CD4-positive, alpha-beta T cell treated with Interleukin-17A for 4 hours (primary cell): Measurements from ENCODE around the gene PSMB4.
"Not testable (repeated sequence)": the region's sequence is repeated elsewhere in the genome, so short reads cannot be mapped to it uniquely, and the experiment has no call there.

ENCODE experiments used
- DNase-seq: peaks from one replicate; pipeline ENCODE4 v3.0.0-alpha.2; 2020; ENCODE audit warnings: mixed read lengths

PSMB4 gene

DNA sequence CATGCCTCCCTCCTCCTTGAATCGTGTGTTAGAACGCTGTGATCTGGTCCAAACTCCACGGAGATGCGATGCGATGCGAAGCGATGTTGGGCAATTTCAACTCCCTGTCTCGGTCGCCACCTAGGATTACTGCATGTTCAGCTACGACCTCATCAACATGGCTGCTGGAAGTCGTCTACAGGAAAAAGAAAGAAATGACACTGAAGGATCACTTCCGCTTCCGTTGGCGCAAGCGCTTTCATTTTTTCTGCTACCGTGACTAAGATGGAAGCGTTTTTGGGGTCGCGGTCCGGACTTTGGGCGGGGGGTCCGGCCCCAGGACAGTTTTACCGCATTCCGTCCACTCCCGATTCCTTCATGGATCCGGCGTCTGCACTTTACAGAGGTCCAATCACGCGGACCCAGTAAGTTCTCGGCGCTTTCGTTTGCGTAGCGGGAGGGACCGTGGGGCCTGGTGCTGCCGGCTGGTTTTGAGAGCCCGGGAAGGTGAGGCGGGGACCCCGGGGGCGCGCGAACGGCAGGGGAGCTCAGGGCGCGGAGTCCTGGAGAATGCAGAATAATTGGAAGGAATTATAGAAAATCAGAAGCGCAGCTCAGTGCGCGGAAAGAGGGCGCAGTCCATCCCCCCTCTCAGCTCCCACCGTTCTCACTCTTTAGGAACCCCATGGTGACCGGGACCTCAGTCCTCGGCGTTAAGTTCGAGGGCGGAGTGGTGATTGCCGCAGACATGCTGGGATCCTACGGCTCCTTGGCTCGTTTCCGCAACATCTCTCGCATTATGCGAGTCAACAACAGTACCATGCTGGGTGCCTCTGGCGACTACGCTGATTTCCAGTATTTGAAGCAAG, at the start of gene PSMB4:
Gene PSMB4 (plus strand): TSS at position 250 of the 848 bp plus-strand sequence. CDS start 15 bp downstream, at position 265.
- DNase-seq: peak; percentile 82

DNA sequence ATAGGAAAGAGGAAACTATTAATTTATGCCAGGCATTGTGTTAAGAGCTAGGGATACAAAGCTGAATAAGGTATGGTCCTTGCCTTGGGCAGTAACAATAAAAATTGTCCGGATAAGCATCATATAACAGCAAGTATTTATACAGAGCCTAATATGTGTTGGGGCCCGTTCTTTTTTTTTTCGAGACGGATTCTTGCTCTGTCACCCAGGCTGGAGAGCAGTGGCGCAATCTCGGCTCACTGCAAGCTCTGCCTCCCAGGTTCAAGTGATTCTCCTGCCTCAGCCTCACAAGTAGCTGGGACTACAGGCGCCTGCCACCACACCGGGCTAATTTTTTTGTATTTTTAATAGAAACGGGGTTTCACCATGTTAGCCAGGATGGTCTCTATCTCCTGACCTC, 49.0 kb upstream of the PSMB4 start:
- not testable (repeated sequence) for DNase-seq

DNA sequence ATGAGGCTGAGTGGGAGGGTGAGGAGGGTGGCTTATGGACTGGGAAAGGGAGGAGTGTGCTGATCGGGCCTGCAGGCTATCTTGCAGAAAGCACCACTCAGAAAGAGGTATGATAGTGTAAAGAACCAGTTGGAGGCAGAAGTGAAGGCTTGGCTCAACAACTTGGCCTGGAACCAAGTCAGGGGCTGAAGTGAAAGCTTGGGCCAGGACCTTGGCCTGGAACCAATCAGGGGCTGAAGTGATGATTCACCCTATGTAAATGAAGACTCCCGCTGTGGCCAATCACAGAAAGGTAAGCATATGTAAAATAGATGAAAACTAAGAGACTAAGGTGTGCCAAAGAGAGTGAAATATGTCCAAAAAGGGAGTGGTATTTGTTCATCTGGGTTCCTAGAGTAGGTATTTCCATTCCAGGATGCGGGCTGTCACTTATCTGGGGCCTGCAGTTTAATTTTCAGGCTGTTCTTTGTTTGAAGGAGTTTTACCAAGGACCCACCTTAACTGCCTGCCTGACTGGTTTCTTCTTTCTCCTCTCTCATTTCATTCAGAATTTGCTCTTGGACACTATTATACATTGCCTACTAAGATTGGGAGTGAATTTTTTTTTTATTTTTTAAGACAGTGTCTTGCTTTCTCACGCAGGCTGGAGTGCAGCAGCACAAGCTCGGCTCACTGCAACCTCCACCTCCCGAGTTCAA, 47.2 kb upstream of the PSMB4 start:
- DNase-seq: no peak

DNA sequence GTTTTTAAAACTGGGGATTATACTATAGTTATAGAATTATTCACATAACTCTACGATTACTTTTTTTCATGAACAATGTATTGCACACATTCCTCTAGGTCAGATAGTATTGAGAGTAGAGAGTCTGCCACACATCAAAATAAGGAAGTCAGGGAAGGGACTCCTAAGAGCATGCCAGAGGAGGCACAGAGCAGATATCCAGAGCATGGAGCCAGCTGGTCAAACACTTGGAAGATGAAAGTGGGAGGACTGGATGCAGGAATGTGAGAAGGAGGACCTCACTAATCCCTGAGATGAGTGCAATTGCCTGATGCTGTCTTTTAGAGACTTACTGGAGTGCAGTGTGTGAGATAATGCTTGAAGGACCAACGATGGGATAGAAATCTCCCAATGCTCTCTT, 42.7 kb upstream of the PSMB4 start:
- no peak for DNase-seq

DNA sequence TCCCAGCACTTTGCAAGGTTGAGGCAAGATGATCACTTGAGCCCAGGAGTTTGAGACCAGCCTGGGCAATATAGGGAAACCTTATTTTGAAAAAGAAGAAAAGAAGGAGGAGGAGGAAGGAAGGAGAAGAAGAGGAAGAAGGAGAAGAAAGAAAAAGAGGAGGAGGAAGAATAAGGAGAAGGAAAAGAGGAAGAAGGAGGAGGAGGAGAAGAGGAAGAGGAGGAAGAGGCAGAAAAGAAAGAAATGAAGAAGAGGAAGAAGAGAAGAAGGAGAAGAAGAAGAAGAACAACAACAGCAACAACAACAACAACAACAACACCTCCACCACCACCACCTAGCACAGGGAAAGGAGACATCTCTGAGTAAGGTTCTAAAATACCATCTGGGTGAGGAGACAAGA, 37.5 kb upstream of the PSMB4 start:
- DNase-seq: no peak

DNA sequence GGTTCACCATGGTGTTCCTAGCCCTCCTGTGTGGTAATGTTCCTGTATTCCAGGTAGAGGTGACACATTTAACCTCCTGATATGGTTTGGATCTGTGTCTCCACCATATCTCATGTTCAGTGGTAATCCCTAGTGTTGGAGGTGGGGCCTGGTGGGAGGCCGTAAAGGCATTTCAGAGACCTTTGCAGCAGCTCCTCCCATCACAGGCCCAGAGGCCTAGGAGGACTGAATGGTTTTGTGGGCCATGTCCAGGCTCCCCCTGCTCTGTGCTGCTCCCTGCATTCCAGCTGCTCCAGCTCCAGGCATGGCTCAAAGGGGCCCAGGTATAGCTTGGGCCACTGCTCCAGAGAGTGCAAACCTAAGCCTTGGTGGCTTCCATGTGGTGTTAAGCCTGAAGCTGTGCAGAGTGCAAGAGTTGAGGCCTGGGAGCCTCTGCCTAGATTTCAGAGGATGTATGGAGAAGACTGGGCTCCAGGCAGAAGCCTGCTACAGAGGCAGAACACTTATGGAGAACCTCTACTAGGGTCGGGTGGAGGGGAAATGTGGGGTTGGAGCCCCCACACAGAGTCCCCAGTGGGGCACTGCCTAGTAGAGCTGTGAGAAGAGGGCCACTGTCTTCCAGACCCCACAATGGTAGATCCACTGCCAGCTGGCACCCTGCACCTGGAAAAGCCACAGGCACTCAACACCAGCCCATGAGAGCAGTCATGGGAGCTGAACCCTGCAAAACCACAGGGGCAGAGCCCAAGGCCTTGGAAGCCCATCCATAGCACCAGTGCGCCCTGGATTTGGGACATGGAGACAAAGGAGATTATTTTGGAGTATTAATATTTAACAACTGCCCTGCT, 36.8 kb upstream of the PSMB4 start:
- DNase-seq: no peak

DNA sequence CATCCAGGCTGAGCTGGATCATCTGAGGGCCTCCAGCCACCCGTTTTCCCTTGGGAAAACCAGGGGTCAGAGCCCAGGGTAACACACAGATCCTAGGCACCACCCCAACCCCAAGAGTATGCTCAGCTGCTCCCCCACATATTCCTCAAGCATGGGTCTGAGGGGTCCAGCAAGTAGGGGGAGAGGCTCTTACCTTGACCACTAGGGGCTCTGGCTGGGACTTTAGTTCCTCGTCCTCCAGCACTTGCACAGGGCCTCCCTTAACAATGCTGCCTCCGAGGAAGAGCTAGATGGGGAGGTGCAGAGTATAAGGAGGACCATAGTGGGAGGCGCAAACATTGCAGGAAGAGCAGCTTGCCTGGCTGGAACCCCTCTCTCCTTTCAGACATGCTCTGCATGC, 34.4 kb upstream of the PSMB4 start:
- no peak for DNase-seq

DNA sequence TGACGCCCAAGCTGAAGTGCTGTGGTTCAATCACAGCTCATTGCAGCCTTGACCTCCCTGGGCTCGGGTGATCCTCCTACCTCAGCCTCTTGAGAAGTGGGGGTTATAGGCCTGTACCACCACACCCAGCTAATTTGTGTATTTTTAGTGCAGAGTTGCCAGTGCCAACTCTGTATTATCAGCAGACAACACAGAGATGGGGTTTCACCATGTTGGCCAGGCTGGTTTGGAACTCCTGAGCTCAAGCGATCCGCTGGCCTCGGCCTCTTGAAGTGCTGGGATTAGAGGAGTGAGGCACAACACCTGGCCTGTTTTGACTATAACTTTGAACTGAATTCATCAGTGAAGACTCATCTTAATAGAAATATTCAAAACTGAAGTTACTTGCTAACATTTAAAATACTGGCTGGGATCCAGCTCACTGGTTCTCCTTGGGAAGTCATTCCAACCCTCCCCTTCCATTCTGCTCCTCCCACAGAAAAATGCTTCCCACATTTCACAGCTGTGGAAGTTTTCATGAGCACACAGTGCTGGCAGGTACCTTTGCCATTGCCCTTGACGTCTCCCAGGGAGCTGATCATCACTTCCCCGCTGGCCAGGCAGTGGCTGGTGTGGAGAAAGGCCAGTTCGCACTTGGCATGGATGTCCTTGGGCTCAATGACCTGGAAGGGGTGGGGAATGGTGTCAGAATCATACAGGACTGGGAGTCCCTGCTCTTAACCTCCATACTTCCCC, 31.5 kb upstream of the PSMB4 start:
- no peak for DNase-seq

DNA sequence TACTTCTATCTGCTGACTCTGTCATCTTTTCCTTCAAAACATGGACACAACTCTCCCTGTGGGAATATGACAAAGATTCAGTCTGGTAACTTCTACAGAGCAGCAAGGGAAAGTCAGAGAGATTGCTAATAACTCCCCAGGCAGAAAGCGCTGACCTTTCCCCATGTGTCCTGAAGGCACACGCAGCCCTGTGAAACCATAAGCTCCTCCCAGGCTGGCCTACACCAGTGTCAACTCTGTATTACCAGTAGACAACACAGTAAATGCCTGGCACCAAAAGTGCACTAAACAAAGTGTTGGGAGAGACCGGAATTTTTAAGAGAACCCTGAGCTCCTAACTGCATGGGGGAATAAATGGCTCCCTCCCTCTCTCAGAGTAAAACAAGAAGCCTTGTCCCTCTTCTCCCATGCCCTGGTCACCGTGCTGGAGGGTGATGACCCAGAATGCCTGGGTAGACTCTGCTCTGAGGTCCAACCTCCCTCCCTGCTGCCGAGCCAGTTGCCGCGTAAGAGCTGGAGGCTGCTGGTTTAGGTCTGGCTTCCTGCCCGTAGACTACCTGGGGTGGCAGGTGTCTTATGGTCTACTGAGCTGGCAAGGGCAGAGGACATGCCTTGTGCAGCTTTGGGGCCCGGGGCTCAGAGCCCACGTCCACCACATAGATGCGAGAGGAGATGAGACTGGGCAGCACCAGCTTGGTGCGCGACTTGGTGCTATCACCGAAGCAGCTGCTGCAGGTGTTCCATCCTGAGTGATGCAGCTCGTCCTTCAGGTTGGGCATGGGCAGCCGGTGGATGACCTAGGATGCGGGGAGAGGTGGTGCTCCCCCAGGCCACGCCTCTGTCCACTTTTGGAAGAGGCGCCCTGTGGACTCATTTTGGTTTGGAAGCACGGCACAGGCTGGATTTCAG, 30.7 kb upstream of the PSMB4 start:
- DNase-seq: no peak

DNA sequence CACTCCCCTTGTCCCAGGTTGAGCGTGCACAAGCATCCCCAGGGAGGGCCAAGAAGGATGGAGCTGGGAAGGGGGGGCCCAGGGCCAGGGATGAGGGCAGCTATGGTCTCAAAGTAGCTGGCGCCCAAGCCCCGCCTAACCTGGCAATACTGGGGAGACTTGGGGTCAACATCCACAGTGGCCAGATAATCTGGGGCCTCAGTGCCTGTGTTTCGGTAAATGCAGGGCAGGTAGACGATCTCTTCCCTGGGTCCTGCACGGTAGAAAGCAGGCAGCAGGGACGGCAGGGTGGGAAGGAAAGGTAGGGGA, 30.1 kb upstream of the PSMB4 start:
- DNase-seq: no peak

DNA sequence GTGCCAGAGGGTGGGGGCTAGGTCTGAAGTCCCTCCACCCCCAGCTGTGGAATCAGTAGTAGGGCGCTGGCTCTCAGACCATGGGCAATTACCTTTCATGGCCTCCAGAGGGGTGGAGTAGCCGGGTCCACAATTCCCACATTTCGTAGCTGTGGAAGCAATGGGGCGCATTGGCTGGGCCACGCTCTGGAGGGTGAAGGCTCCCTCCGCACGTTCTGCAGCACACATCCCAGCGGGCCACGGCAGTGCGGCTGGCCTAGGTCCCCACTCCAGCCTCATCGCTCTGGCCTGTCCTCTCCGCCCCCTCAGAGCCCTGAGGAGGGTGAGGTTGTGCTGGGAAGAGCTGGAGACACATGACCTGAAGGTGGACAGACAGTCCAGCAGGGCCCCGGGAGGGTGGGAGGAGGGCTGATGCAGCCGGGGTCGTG, 29.7 kb upstream of the PSMB4 start:
- no peak for DNase-seq

DNA sequence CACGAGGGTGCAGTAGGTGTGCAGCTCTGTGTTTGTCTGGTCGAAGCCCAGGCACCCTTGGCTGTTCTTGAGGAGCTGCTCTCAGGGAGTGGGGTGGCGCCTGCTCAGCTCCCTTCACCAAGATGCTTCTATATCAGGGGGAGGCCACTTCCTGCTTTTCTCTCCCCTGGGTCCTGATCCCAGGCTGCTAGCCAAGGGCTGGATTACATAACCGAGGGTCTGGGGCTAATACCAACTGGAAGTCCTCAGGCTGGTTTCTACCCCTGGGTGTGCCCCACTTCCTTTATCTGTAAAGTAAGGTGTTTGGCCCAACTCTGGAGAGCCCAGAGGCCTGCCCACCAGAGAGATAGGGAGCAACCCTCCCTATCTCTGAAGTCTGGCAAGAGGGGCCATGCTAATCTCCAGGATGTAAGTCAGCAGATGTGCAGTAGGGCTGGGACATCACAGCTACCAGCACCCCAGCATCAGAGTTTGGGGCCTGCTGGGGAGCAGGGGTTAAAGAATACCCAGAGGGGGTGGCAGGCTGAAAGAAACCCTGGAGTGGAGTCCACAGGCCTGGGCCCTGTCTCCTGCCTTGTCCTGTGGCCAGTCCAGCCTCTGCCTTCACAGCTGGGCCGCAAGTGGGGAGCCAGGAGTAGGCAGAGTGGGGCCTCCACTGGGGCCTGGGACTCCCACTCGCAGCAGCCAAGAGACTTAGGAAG, 29.0 kb upstream of the PSMB4 start:
- no peak for DNase-seq

DNA sequence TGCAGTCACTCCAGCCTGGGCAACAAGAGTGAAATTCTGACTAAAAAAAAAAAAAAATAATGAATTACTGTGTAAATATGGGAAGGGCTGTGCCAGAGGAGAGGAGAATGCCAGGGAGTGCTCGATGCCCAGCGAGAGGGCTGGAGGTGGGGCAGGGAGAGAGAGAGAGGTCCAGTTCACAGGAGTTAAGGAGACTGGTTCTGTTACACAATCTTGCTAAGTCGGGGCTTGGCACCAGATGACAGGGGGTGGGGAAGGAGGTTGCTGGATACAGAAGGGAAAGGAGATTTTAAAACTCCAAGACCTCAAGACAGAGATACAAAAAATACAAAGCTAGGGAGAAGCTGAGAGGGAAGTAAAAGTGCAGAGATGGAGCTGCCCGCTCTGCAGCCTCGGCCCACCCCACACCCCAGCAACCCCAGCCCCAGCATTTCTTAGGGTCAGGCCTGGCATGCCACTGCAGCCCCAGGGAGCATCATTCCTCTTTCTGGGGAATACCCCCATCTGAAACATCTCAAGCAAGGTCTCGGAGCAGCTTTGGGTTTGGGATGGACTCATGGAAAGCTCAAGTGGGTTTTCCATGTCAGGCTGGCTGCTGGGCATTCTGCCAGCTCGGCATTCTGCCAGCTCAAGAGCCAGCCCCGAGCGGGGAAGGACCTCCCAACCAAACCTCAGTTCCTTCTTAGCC, 27.9 kb upstream of the PSMB4 start:
- DNase-seq: no peak

DNA sequence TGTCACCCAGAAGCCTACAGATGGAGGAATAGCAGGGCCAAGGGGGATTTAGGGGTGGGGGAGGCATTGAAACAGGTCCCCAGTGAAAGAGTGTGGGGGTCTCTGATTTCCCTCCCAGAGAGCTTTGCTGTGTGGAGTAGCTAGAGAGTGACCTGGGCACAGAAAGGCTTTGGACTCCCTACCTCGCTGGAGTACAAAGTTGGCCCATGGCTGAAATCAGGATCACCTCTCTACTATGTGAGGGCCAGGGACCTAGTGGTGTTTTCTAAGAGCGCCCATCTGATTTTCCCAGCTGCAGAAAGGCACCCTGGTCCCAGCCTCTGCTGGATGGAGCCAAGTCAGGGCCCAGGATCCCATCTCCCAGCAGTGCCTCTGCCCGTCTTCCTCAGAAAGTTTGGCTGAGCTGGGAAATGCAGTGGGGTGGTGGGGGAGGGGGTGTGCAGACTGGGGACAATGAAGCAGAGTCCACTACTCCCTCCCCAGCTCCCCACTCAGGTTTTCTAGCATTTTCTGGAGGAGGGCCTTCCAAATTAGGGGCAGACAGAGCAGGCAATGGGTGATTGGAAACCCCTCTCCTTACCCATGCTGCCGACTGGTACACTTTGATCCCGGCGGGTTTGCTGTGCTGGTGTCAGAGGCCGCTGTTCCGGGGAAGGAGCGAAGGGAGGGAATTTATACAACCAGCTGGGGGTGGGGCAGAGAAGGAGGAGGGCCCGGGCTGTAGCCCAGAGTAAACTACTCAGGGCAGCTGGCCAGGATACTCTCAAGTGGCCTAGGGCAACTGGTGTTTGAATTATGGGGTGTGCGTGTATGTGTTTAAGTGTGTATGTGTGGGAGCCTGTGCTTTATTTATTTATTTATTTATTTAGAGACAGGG, 27.1 kb upstream of the PSMB4 start, which contains the start of gene SELENBP1:
Gene SELENBP1 (minus strand): TSS at position 648 of the 877 bp plus-strand sequence. CDS start 64 bp downstream, at position 584.
- no peak for DNase-seq

DNA sequence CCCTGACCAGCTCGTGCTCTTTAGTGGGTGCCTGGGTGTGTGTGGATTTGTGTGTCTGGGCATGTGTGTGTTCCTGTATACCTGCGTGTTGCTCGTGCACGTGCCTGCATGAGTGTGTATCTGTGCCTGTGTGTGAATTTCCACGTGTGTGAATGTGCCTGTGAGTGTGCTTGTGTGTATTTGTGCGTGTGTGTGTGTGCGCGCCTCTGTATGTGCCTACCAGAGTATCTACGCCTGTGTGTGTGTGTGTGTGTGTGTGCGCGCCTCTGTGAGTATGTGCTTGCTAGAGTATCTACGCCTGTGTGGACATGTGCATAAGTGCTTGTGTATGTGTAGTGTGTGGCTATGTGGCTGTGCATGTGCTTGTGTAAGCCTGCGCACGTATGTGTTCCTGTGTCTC, 26.2 kb upstream of the PSMB4 start:
- no peak for DNase-seq

DNA sequence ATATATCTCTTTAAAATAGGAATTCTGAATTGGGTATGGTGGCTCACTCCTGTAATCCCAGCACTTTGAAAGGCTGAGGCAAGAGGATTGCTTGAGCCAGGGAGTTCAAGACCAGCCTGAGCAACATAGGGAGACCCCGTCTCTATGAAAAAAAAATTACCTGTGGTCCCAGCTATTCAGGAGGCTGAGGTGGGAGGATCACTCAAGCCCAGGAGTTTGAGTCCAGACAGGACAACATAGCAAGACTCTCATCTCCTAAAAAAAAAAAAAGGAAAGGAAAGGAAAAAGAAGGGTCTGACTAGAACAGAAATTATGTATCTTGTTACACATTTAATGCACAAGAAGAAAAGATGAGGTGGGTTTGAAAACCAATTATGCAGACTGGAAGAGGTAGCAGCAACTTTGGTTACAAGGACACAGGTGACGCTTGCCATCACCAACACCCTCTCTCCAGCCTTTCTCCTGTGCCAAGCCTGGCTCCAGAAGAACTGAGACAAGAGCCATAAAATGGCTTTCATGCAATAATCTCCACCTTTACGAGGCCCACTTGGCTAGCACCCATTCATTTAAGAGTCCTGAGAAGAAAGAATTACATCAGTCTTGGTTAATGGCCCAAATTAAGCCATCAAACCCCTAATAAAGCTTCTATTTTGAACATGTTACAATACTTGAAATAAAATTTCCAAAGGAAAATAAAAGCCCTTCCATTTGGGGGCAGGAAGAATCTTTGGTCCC, 22.1 kb upstream of the PSMB4 start:
- no peak for DNase-seq

DNA sequence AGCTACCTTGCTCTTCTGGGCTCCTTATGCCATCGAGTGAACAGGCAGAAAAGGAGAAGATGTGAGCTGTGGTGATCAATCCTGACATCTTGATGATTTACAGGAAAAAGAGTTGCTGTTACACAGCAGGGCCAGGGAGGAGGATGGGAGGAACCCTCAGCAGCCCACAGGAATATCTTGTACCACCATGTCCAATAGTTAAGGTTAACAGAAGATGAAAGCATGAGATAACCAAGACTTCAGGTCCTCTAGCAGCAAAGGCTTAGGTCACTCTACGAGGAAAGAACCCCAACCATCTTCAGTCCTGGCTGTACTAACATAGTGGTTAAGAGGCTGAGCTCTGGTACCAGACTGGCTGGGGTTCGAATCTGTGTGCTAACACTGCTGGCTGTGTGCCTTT, 14.8 kb upstream of the PSMB4 start:
- DNase-seq: no peak

DNA sequence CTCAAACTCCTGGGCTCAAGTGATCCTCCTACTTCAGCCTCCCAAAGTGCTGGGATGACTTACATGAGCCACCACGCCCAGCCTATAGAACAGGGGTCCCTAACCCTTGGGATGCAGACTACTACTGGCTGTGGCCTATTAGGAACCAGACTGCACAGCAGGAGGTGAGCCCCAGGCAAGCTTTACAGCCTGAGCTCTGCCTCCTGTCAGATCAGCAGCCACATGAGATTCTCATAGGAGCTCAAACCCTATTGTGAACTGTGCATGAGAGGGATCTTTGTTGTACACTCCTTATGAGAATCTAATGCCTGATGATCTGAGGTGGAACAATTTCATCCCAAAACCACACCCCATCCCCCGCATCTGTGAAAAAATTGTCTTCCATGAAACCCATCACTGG, 13.4 kb upstream of the PSMB4 start:
- no peak for DNase-seq
